Stimulated activated CD8-positive, alpha-beta memory T cell treated with anti-CD3 and anti-CD28 coated beads, Interleukin-12 subunit alpha, Interleukin-12 subunit beta, amount 100 ng/mL, for 24 hours (primary cell): Measurements from ENCODE around the gene SERP2.

Source experiments
- DNase-seq: peaks from one replicate; pipeline ENCODE4 v3.0.0-alpha.2; 2020; ENCODE audit errors: extremely low read depth

The SERP2 gene

GRCh38 chr13:44388427-44389059, 14.9 kb downstream of the SERP2 start:
- no peak for DNase-seq

- no peak for DNase-seq
Observed at GRCh38 chr13:44389060-44389666, 15.5 kb downstream of the SERP2 start.

- no peak for DNase-seq
Observed at GRCh38 chr13:44389876-44390275, 16.3 kb downstream of the SERP2 start.

- DNase-seq: no peak
Observed at GRCh38 chr13:44393391-44393790, 19.8 kb downstream of the SERP2 start.

- no peak for DNase-seq
Observed at GRCh38 chr13:44394658-44395057, 21.0 kb downstream of the SERP2 start.

GRCh38 chr13:44395976-44396694, 22.5 kb downstream of the SERP2 start:
- no peak for DNase-seq

- DNase-seq: no peak
Observed at GRCh38 chr13:44396701-44397580, 23.3 kb downstream of the SERP2 start.

- DNase-seq: no peak
Observed at GRCh38 chr13:44397766-44398223, 24.2 kb downstream of the SERP2 start.

GRCh38 chr13:44398606-44399005, 25.0 kb downstream of the SERP2 start:
- no peak for DNase-seq

- DNase-seq: no peak
Observed at GRCh38 chr13:44399074-44399473, 25.4 kb downstream of the SERP2 start.

- no peak for DNase-seq
Observed at GRCh38 chr13:44400736-44401135, 27.1 kb downstream of the SERP2 start.

GRCh38 chr13:44401577-44401976, 28.0 kb downstream of the SERP2 start:
- no peak for DNase-seq

GRCh38 chr13:44402899-44403445, 29.3 kb downstream of the SERP2 start:
- DNase-seq: no peak

GRCh38 chr13:44403461-44404056, 29.9 kb downstream of the SERP2 start:
- no peak for DNase-seq

GRCh38 chr13:44404261-44405132, 30.9 kb downstream of the SERP2 start:
- DNase-seq: no peak

- no peak for DNase-seq
Observed at GRCh38 chr13:44406617-44407016, 33.0 kb downstream of the SERP2 start.

- DNase-seq: no peak
Observed at GRCh38 chr13:44407379-44407778, 33.8 kb downstream of the SERP2 start.

GRCh38 chr13:44407891-44408290, 34.3 kb downstream of the SERP2 start:
- DNase-seq: no peak

GRCh38 chr13:44409595-44409994, 36.0 kb downstream of the SERP2 start:
- DNase-seq: no peak

- DNase-seq: no peak
Observed at GRCh38 chr13:44410328-44410859, 36.8 kb downstream of the SERP2 start.
